ENCODE data around the gene TSPAN7. TPM values are rescaled to one million over a fixed set of nuclear protein-coding genes. Genes with fewer than 3 reads are reported as not detected.
A peak's percentile ranks its signal among the peaks of the same experiment; 100 is the strongest.

The TSPAN7 gene
- polyA plus RNA-seq, 2 of the 4 experiments (the other 2 are of a cell fraction) = 2.5 to 6.1 TPM

DNA sequence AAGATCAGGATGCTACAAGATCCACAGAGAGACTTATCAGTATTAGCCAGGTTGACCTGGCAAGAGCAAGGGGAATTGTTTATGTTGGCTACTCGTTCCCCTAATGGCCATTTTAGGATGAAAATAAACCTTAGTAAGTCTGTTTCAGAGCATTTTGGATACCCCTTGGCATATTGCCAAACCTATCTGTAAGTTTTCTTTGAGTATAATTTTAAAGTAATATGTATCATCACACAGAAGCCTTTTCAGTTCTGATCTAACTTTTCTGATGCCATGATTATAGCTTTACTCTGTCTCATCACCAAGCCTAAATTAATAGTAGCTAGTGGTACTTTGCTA is 99.7 kb downstream of the TSPAN7 start (continued):
- TF ChIP-seq REST (IDR thresholded peaks at IDR 0.05) = no peak
- TF ChIP-seq RCOR1 (IDR thresholded peaks at IDR 0.05; ENCODE audit: low read depth, low read length) = no peak
- TF ChIP-seq ZC3H11A (IDR thresholded peaks at IDR 0.05) = no peak

GRCh38 chrX:38661561-38661960 is 100.2 kb downstream of the TSPAN7 start:
- ChIA-PET POLR2A (no interaction called here), CTCF (interaction anchor here (1.2 kb wide), 1 partner anchor 9 kb away, joined by 4 read pairs; no protein-coding TSS in a partner anchor)
- Histone ChIP-seq H3K27ac (no peak overlapping the region), H3K4me2 (no peak overlapping the region), H3K4me1 (no peaks in the 10 kb centered on the region), H3K4me3 (no peak overlapping the region), H3K9me3 (no peaks in the 10 kb centered on the region)
- ATAC-seq (no peak), DNase-seq (ENCODE audit: low read depth in 1 of 2, low spot score in 1 of 2) (no peak), FAIRE-seq (no peak)
- 29% methylated on average over 5 of the region's 5 CpGs for WGBS (ENCODE audit: missing lambda C conversion rate)
- no peak for TF ChIP-seq KDM5A (IDR thresholded peaks at IDR 0.05)

DNA sequence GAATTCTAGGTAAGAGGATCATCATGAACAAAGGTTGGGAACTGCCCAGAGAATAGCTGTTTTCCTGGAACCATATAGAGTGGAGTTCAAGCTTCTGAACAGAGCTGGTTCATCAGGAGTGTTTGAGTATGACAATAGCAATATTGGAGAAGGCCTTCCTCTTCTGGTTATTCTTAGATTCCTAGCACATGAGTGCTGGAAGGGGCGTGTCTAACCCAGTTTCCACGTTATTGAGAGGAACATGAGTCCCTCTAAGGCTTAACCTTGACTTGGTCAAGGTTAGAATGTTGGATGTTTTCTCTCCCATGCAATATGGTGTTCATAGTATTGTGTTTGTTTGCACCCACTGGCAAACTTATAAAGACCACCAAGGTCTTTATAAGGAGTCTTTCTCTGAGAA is 101.3 kb downstream of the TSPAN7 start:
- ChIA-PET POLR2A (no interaction called here), CTCF (no interaction called here)
- no peak for TF ChIP-seq CEBPB (IDR thresholded peaks at IDR 0.05)
- TF ChIP-seq ZNF302 (CRISPR knock-in tag; IDR thresholded peaks at IDR 0.05) = no peak
- no peak for TF ChIP-seq MAFK (IDR thresholded peaks at IDR 0.05; ENCODE audit: partially characterized antibody)
- no peak for TF ChIP-seq ZSCAN20 (CRISPR knock-in tag; IDR thresholded peaks at IDR 0.05)
- no peak for TF ChIP-seq ESRRA (IDR thresholded peaks at IDR 0.05; ENCODE audit: borderline replicate concordance, low read length)
- TF ChIP-seq REST (IDR thresholded peaks at IDR 0.05) = no peak
- TF ChIP-seq RFX5 (IDR thresholded peaks at IDR 0.05) = no peak
- TF ChIP-seq MAZ (IDR thresholded peaks at IDR 0.05; ENCODE audit: borderline replicate concordance, low read depth, low read length) = no peak
- TF ChIP-seq POLR2AphosphoS2 (conservative IDR thresholded peaks at IDR 0.05; ENCODE audit: low read length) = no peak
- no peak for TF ChIP-seq CBX8 (IDR thresholded peaks at IDR 0.05)
- TF ChIP-seq NPAS2 (CRISPR knock-in tag; IDR thresholded peaks at IDR 0.05; ENCODE audit: borderline replicate concordance) = no peak
- TF ChIP-seq RCOR1 (IDR thresholded peaks at IDR 0.05; ENCODE audit: low read depth, low read length) = no peak
- DNase-seq (ENCODE audit: low read depth in 1 of 2, low spot score in 1 of 2) (no peak), ATAC-seq (no peak), FAIRE-seq (no peak)
- H3K4me1 ChIP-seq = no peaks in the 10 kb centered on the region
- no peak overlapping the region for H3K4me2 ChIP-seq
- WGBS (ENCODE audit: missing lambda C conversion rate) = 0% methylated on average over 2 of the region's 2 CpGs
- no peak overlapping the region for H3K4me3 ChIP-seq
- H3K27ac ChIP-seq = no peak overlapping the region
- H3K9me3 ChIP-seq = no peaks in the 10 kb centered on the region

DNA sequence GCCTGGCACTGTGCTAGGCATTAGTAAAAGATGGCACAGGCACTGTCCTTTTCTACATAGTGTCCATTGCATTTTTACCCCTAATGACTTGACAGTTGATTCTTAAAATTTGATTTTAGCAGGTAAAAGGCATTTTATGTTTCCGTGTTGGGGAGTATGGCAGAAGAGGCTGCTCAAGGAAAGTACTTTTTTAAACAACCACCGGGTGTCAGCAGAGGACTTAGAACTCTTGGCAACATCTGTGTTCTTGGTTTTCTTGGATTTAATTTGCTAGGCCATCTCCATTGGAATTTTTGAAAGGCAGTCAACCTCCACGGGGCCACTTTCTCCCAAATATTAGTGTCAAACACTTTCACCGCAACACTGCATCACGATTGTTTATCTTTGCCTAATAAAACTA is 102.9 kb downstream of the TSPAN7 start:
- TF ChIP-seq RAD21 (conservative IDR thresholded peaks at IDR 0.05 in 1 of 2, IDR thresholded peaks at IDR 0.05 in 1 of 2) = peak; percentile 44 to 52
- TF ChIP-seq ZNF302 (CRISPR knock-in tag; IDR thresholded peaks at IDR 0.05) = no peak
- TF ChIP-seq CEBPB (IDR thresholded peaks at IDR 0.05) = no peak
- TF ChIP-seq, protein P1, sequence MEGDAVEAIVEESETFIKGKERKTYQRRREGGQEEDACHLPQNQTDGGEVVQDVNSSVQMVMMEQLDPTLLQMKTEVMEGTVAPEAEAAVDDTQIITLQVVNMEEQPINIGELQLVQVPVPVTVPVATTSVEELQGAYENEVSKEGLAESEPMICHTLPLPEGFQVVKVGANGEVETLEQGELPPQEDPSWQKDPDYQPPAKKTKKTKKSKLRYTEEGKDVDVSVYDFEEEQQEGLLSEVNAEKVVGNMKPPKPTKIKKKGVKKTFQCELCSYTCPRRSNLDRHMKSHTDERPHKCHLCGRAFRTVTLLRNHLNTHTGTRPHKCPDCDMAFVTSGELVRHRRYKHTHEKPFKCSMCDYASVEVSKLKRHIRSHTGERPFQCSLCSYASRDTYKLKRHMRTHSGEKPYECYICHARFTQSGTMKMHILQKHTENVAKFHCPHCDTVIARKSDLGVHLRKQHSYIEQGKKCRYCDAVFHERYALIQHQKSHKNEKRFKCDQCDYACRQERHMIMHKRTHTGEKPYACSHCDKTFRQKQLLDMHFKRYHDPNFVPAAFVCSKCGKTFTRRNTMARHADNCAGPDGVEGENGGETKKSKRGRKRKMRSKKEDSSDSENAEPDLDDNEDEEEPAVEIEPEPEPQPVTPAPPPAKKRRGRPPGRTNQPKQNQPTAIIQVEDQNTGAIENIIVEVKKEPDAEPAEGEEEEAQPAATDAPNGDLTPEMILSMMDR (IDR thresholded peaks at IDR 0.05) = peak; percentile 41
- no peak for TF ChIP-seq BHLHE40 (IDR thresholded peaks at IDR 0.05; ENCODE audit: low read depth, low read length)
- TF ChIP-seq SMC3 (IDR thresholded peaks at IDR 0.05) = 0 out of 3 replicates have a peak, but pooled peaks have one; percentile 18

More for the DNA sequence above, 102.9 kb downstream of the TSPAN7 start:
- Histone ChIP-seq H3K4me2 (no peak overlapping the region), H3K9me3 (no peaks in the 10 kb centered on the region), H3K27ac (no peak overlapping the region), H3K4me1 (no peaks in the 10 kb centered on the region), H3K4me3 (no peak overlapping the region)
- POLR2A ChIA-PET = no interaction called here
- ATAC-seq = peak; percentile 64 to 66; a peak in 3 of 6 replicates
- CTCF ChIA-PET = interaction anchor here (0.9 to 1.4 kb wide), 2 partner anchors 10 kb away, joined by 3 read pairs; no protein-coding TSS in a partner anchor
- 19% methylated on average over 5 of the region's 5 CpGs for WGBS (ENCODE audit: missing lambda C conversion rate)
- DNase-seq (ENCODE audit: low read depth in 1 of 2, low spot score in 1 of 2) = peak; percentile 7 to 49
- FAIRE-seq = peak; percentile 28

Data from A549 (cell line).